ENCODE results near the gene PTTG1IP.

PTTG1IP gene

GRCh38 chr21:44892536-44893277 lies 19.2 kb upstream of the PTTG1IP start:
- Histone ChIP-seq H3K4me1 (ENCODE audit: insufficient read depth, insufficient read length) (peaks cover 19% of the 10 kb centered on the region), H3K9ac (ENCODE audit: insufficient read length, low read depth) (no peak overlapping the region), H3K9me3 (ENCODE audit: insufficient read depth, low read length) (no peaks in the 10 kb centered on the region), H3K27me3 (ENCODE audit: insufficient read depth, insufficient read length) (peaks cover 16% of the 10 kb centered on the region), H3K36me3 (ENCODE audit: insufficient read depth, insufficient read length, low read length) (no peaks in the 10 kb centered on the region), H3K4me3 (ENCODE audit: insufficient read length, low read depth) (no peak overlapping the region)
- TF ChIP-seq YY1 (IDR thresholded peaks at IDR 0.05; ENCODE audit: insufficient read depth, insufficient read length) (no peak), SUZ12 (IDR thresholded peaks at IDR 0.05; ENCODE audit: extremely low read depth, insufficient read depth, insufficient read length) (no peak), ZNF274 (IDR thresholded peaks at IDR 0.05; ENCODE audit: low read depth, low read length) (no peak)
- DNase-seq (ENCODE audit: low read depth, low spot score) = no peak

DNA sequence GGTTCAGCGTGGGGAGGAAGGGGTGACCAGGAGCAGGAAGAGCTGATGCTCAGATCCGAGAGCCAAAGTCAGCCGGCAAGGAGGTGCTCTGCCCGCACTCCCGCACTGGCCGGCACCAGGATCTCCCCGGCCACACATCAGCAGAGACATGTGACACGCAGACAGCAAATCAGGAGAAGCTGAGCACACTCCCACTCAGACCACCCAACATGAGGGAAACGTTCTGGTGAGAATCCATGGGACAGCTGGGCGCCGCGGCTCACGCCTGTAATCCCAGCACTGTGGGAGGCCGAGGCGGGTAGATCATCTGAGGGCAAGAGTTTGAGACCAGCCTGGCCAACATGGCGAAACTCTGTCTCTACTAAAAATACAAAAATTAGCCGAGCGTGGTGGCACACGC lies 18.6 kb upstream of the PTTG1IP start:
- DNase-seq (ENCODE audit: low read depth, low spot score) = no peak
- peaks cover 14% of the 10 kb centered on the region for H3K4me1 ChIP-seq (ENCODE audit: insufficient read depth, insufficient read length)
- peaks cover 16% of the 10 kb centered on the region for H3K27me3 ChIP-seq (ENCODE audit: insufficient read depth, insufficient read length)
- no peak for TF ChIP-seq ZNF274 (IDR thresholded peaks at IDR 0.05; ENCODE audit: low read depth, low read length)
- TF ChIP-seq YY1 (IDR thresholded peaks at IDR 0.05; ENCODE audit: insufficient read depth, insufficient read length) = no peak
- TF ChIP-seq SUZ12 (IDR thresholded peaks at IDR 0.05; ENCODE audit: extremely low read depth, insufficient read depth, insufficient read length) = no peak
- H3K9me3 ChIP-seq (ENCODE audit: insufficient read depth, low read length) = no peaks in the 10 kb centered on the region
- H3K36me3 ChIP-seq (ENCODE audit: insufficient read depth, insufficient read length, low read length) = no peaks in the 10 kb centered on the region
- no peak overlapping the region for H3K4me3 ChIP-seq (ENCODE audit: insufficient read length, low read depth)
- H3K9ac ChIP-seq (ENCODE audit: insufficient read length, low read depth) = peak overlapping the region; percentile 34

DNA sequence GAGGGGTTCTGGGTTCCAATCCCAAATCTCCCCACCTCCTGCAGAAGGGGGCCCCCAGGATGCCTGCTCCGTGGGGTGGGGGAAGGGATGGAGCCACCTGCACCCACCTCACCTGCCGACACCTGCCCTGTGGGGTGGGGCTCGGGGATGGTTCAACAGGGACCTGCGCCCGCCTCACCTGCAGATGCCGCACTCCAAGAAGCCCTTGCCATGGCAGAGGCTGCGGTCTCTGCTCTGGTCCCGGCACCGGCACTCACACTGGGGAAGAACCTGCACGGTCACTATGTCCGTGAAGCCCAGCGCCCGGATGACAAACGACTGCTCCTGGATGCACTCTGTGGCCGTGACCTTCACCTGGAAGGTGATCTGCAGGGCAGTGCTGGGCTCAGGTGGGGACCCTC lies 18.1 kb upstream of the PTTG1IP start:
- TF ChIP-seq YY1 (IDR thresholded peaks at IDR 0.05; ENCODE audit: insufficient read depth, insufficient read length) (no peak), SUZ12 (IDR thresholded peaks at IDR 0.05; ENCODE audit: extremely low read depth, insufficient read depth, insufficient read length) (no peak), ZNF274 (IDR thresholded peaks at IDR 0.05; ENCODE audit: low read depth, low read length) (no peak)
- H3K9me3 ChIP-seq (ENCODE audit: insufficient read depth, low read length) = no peaks in the 10 kb centered on the region
- no peak overlapping the region for H3K4me3 ChIP-seq (ENCODE audit: insufficient read length, low read depth)
- peaks cover 10% of the 10 kb centered on the region for H3K4me1 ChIP-seq (ENCODE audit: insufficient read depth, insufficient read length)
- H3K27me3 ChIP-seq (ENCODE audit: insufficient read depth, insufficient read length) = peaks cover 16% of the 10 kb centered on the region
- peak overlapping the region; percentile 34 for H3K9ac ChIP-seq (ENCODE audit: insufficient read length, low read depth)
- no peaks in the 10 kb centered on the region for H3K36me3 ChIP-seq (ENCODE audit: insufficient read depth, insufficient read length, low read length)
- no peak for DNase-seq (ENCODE audit: low read depth, low spot score)

GRCh38 chr21:44890961-44891541 lies 17.6 kb upstream of the PTTG1IP start:
- Histone ChIP-seq H3K27me3 (ENCODE audit: insufficient read depth, insufficient read length) (peaks cover 16% of the 10 kb centered on the region), H3K9ac (ENCODE audit: insufficient read length, low read depth) (no peak overlapping the region), H3K36me3 (ENCODE audit: insufficient read depth, insufficient read length, low read length) (no peaks in the 10 kb centered on the region), H3K9me3 (ENCODE audit: insufficient read depth, low read length) (no peaks in the 10 kb centered on the region), H3K4me3 (ENCODE audit: insufficient read length, low read depth) (no peak overlapping the region), H3K4me1 (ENCODE audit: insufficient read depth, insufficient read length) (peaks cover 8% of the 10 kb centered on the region)
- no peak for DNase-seq (ENCODE audit: low read depth, low spot score)
- no peak for TF ChIP-seq SUZ12 (IDR thresholded peaks at IDR 0.05; ENCODE audit: extremely low read depth, insufficient read depth, insufficient read length)
- TF ChIP-seq YY1 (IDR thresholded peaks at IDR 0.05; ENCODE audit: insufficient read depth, insufficient read length) = no peak
- no peak for TF ChIP-seq ZNF274 (IDR thresholded peaks at IDR 0.05; ENCODE audit: low read depth, low read length)

GRCh38 chr21:44890338-44890931 lies 16.9 kb upstream of the PTTG1IP start:
- H3K27me3 ChIP-seq (ENCODE audit: insufficient read depth, insufficient read length) = peaks cover 16% of the 10 kb centered on the region
- TF ChIP-seq YY1 (IDR thresholded peaks at IDR 0.05; ENCODE audit: insufficient read depth, insufficient read length) (no peak), SUZ12 (IDR thresholded peaks at IDR 0.05; ENCODE audit: extremely low read depth, insufficient read depth, insufficient read length) (no peak)
- no peak overlapping the region for H3K9ac ChIP-seq (ENCODE audit: insufficient read length, low read depth)
- no peak overlapping the region for H3K4me3 ChIP-seq (ENCODE audit: insufficient read length, low read depth)
- DNase-seq (ENCODE audit: low read depth, low spot score) = no peak
- H3K4me1 ChIP-seq (ENCODE audit: insufficient read depth, insufficient read length) = peaks cover 8% of the 10 kb centered on the region
- no peaks in the 10 kb centered on the region for H3K9me3 ChIP-seq (ENCODE audit: insufficient read depth, low read length)
- no peaks in the 10 kb centered on the region for H3K36me3 ChIP-seq (ENCODE audit: insufficient read depth, insufficient read length, low read length)

GRCh38 chr21:44889625-44890337 lies 16.3 kb upstream of the PTTG1IP start:
- H3K36me3 ChIP-seq (ENCODE audit: insufficient read depth, insufficient read length, low read length) = no peaks in the 10 kb centered on the region

More at GRCh38 chr21:44889625-44890337, 16.3 kb upstream of the PTTG1IP start:
- TF ChIP-seq SUZ12 (IDR thresholded peaks at IDR 0.05; ENCODE audit: extremely low read depth, insufficient read depth, insufficient read length) (no peak), ZNF274 (IDR thresholded peaks at IDR 0.05; ENCODE audit: low read depth, low read length) (no peak), YY1 (IDR thresholded peaks at IDR 0.05; ENCODE audit: insufficient read depth, insufficient read length) (no peak)
- H3K27me3 ChIP-seq (ENCODE audit: insufficient read depth, insufficient read length) = peaks cover 16% of the 10 kb centered on the region
- no peaks in the 10 kb centered on the region for H3K9me3 ChIP-seq (ENCODE audit: insufficient read depth, low read length)
- no peak for DNase-seq (ENCODE audit: low read depth, low spot score)
- H3K9ac ChIP-seq (ENCODE audit: insufficient read length, low read depth) = no peak overlapping the region
- peaks cover 8% of the 10 kb centered on the region for H3K4me1 ChIP-seq (ENCODE audit: insufficient read depth, insufficient read length)
- no peak overlapping the region for H3K4me3 ChIP-seq (ENCODE audit: insufficient read length, low read depth)
